ENCODE measurements around the gene FGF14. TPM values are rescaled to one million over a fixed set of nuclear protein-coding genes. Genes with fewer than 3 reads are reported as not detected.

The FGF14 gene
- total RNA-seq, 1 experiment from 2014 or later = not detected

GRCh38 chr13:101977475-101977874, 424.4 kb downstream of the FGF14 start:
- POLR2A ChIA-PET (ENCODE audit: unreplicated experiment) = no interaction called here
- Histone ChIP-seq H3K4me3 (ENCODE audit: low read length) (no peak overlapping the region), H3F3A (ENCODE audit: low read length, unreplicated experiment) (no peaks in the 10 kb centered on the region), H3K27ac (ENCODE audit: low read length) (no peak overlapping the region), H3K9ac (ENCODE audit: low read length) (no peak overlapping the region), H2AFZ (ENCODE audit: low read length) (no peak overlapping the region), H3K27me3 (ENCODE audit: low read length) (peaks cover 37% of the 10 kb centered on the region), H3K36me3 (ENCODE audit: low read depth, low read length) (no peaks in the 10 kb centered on the region), H3K4me2 (ENCODE audit: low read length) (no peak overlapping the region), H3K4me1 (ENCODE audit: insufficient read depth, low read length) (no peaks in the 10 kb centered on the region), H3K9me2 (replicated peaks; ENCODE audit: low read length) (no peaks in the 10 kb centered on the region), H3K79me2 (ENCODE audit: low read length) (no peaks in the 10 kb centered on the region), H4K20me1 (ENCODE audit: low read length) (no peaks in the 10 kb centered on the region), H3K9me3 (ENCODE audit: low read length) (no peaks in the 10 kb centered on the region)
- DNase-seq (no peak), ATAC-seq (no peak)
- no TSS peak for BruUV-seq (replicated peaks)
- CTCF ChIA-PET = no interaction called here
- intact Hi-C loops (cut with micrococcal nuclease) = no loop called here
- TF ChIP-seq EZH2 (IDR thresholded peaks at IDR 0.05; ENCODE audit: low read length, unreplicated experiment) (no peak), EZH2phosphoT487 (IDR thresholded peaks at IDR 0.05; ENCODE audit: borderline replicate concordance, low read length) (no peak), CTCF (conservative IDR thresholded peaks at IDR 0.05; ENCODE audit: low read depth, low read length) (no peak)

GRCh38 chr13:101972191-101972590, 429.7 kb downstream of the FGF14 start:
- CTCF ChIA-PET = no interaction called here
- Histone ChIP-seq H4K20me1 (ENCODE audit: low read length) (no peaks in the 10 kb centered on the region), H3K79me2 (ENCODE audit: low read length) (no peaks in the 10 kb centered on the region), H2AFZ (ENCODE audit: low read length) (no peak overlapping the region), H3K4me2 (ENCODE audit: low read length) (no peak overlapping the region), H3K4me1 (ENCODE audit: insufficient read depth, low read length) (no peaks in the 10 kb centered on the region), H3F3A (ENCODE audit: low read length, unreplicated experiment) (no peaks in the 10 kb centered on the region), H3K9ac (ENCODE audit: low read length) (no peak overlapping the region), H3K27ac (ENCODE audit: low read length) (no peak overlapping the region), H3K36me3 (ENCODE audit: low read depth, low read length) (no peaks in the 10 kb centered on the region), H3K9me2 (replicated peaks; ENCODE audit: low read length) (no peaks in the 10 kb centered on the region), H3K4me3 (ENCODE audit: low read length) (no peak overlapping the region), H3K27me3 (ENCODE audit: low read length) (peaks cover 29% of the 10 kb centered on the region), H3K9me3 (ENCODE audit: low read length) (no peaks in the 10 kb centered on the region)
- intact Hi-C loops (cut with micrococcal nuclease) = no loop called here
- no peak for TF ChIP-seq CTCF (conservative IDR thresholded peaks at IDR 0.05; ENCODE audit: low read depth, low read length)
- BruUV-seq (replicated peaks) = no TSS peak
- POLR2A ChIA-PET (ENCODE audit: unreplicated experiment) = no interaction called here
- DNase-seq (no peak), ATAC-seq (no peak)

- POLR2A ChIA-PET (ENCODE audit: unreplicated experiment) = no interaction called here
- intact Hi-C loops (cut with micrococcal nuclease) = no loop called here
- no peak for ATAC-seq
Measured at GRCh38 chr13:101970341-101970740, 431.5 kb downstream of the FGF14 start.

More at GRCh38 chr13:101970341-101970740, 431.5 kb downstream of the FGF14 start:
- no peaks in the 10 kb centered on the region for H3K9me2 ChIP-seq (replicated peaks; ENCODE audit: low read length)
- no peaks in the 10 kb centered on the region for H3F3A ChIP-seq (ENCODE audit: low read length, unreplicated experiment)
- no peak overlapping the region for H3K27ac ChIP-seq (ENCODE audit: low read length)
- H2AFZ ChIP-seq (ENCODE audit: low read length) = no peak overlapping the region
- H3K27me3 ChIP-seq (ENCODE audit: low read length) = peaks cover 16% of the 10 kb centered on the region
- no peaks in the 10 kb centered on the region for H3K36me3 ChIP-seq (ENCODE audit: low read depth, low read length)
- CTCF ChIA-PET = no interaction called here
- TF ChIP-seq EZH2phosphoT487 (IDR thresholded peaks at IDR 0.05; ENCODE audit: borderline replicate concordance, low read length) = no peak
- no peak for TF ChIP-seq CTCF (conservative IDR thresholded peaks at IDR 0.05; ENCODE audit: low read depth, low read length)
- TF ChIP-seq EZH2 (IDR thresholded peaks at IDR 0.05; ENCODE audit: low read length, unreplicated experiment) = no peak
- DNase-seq = no peak
- no peaks in the 10 kb centered on the region for H3K9me3 ChIP-seq (ENCODE audit: low read length)
- no TSS peak for BruUV-seq (replicated peaks)
- H4K20me1 ChIP-seq (ENCODE audit: low read length) = no peaks in the 10 kb centered on the region
- H3K4me1 ChIP-seq (ENCODE audit: insufficient read depth, low read length) = no peaks in the 10 kb centered on the region
- no peak overlapping the region for H3K4me2 ChIP-seq (ENCODE audit: low read length)
- no peak overlapping the region for H3K4me3 ChIP-seq (ENCODE audit: low read length)
- no peaks in the 10 kb centered on the region for H3K79me2 ChIP-seq (ENCODE audit: low read length)
- no peak overlapping the region for H3K9ac ChIP-seq (ENCODE audit: low read length)

All from PC-3 (cell line).